Measurements from ENCODE around the gene VSIG10L2. TPM values are rescaled to one million over a fixed set of nuclear protein-coding genes. Genes with fewer than 3 reads are reported as not detected.

Gene VSIG10L2
- total RNA-seq, 1 experiment from 2014 or later: not detected

DNA sequence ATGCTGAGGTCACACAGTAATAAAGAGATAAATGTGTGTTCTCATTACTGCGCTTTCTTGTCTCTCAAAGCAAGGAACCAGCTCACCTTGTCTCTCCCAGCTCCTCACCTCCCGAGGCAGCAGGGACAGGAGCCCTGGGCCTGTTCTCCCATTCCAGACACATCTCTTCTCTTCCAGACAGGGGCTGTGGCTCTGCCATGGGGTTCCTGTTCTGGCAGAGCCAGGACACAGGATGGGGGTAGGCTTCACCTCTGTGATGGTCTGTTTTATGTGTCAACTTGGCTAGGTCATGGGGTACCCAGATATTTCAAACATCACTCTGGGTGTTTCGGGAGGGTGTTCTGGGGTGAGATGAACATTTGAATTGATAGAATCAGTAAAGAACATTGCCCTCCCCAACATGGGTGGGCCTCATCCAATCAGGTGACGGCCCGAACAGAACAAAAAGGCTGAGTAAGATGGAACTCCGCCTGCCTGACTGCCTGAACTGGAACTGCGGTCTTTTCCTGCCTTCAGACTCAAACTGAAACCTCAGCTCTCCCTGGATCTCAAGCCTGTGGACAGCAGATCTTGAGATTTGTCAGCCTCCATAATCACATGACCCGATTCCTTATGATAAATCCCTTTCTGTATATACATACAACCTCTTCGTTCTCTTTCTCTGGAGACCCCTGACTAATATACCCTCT, 2.0 kb upstream of the VSIG10L2 start:
- Histone ChIP-seq H3K4me1 (ENCODE audit: insufficient read depth, low read length, poor library complexity, severe bottlenecking) (no peaks in the 10 kb centered on the region), H3K4me3 (ENCODE audit: low read depth, low read length, poor library complexity, severe bottlenecking) (no peak overlapping the region), H3K9me3 (ENCODE audit: low read depth, low read length, poor library complexity, severe bottlenecking) (no peaks in the 10 kb centered on the region), H3K27ac (ENCODE audit: low read depth, low read length, poor library complexity, severe bottlenecking) (no peak overlapping the region), H3K36me3 (ENCODE audit: insufficient read depth, low read length, poor library complexity, severe bottlenecking) (no peaks in the 10 kb centered on the region), H3K27me3 (replicated peaks; ENCODE audit: insufficient read depth, low read depth, low read length, poor library complexity) (no peaks in the 10 kb centered on the region)
- intact Hi-C loops (cut with micrococcal nuclease; ENCODE audit: unreplicated experiment): loop anchor here (5.0 kb wide), 1 partner anchor 248 kb away; no protein-coding TSS in a partner anchor
- no peak for DNase-seq (ENCODE audit: low spot score)
- POLR2A ChIA-PET (ENCODE audit: low non-redundant PET): no interaction called here
- CTCF ChIA-PET: no interaction called here
- BruUV-seq (replicated peaks): no TSS peak
- TF ChIP-seq EZH2 (IDR thresholded peaks at IDR 0.05; ENCODE audit: borderline replicate concordance, low read depth, low read length, poor library complexity, severe bottlenecking) (no peak), CTCF (conservative IDR thresholded peaks at IDR 0.05; ENCODE audit: low read depth, low read length) (no peak)

DNA sequence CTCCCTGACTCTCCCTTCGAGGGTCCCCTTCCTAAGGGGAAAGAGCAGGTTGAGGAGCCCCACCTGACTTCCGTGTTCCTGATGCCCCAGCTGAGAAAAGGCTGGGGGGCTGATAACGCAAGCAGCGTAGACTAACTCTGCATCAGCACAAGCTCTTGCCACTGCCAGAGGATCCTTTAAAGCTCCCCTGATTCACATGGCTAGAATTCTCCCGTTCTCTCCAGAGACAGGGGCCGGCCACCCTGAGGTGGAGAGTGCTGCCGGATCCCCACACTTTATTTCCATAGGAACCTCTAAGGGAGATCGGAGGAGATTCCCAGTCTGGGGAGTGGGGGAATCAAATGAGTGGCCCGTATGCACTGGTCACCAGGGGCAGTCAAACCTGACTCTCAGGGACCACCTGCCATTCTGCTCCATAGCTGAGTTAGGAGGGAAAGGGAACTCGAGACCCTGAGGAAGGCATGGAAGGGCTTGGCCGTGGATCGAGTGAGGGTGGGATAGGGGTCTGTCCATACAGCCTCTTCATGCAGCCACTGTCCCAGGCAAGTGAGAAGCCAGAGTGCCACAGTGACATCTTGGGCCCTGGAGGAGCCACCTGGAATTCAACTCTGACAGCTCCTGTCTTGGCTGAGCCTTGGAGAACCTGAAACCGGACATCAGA, 1.4 kb upstream of the VSIG10L2 start:
- POLR2A ChIA-PET (ENCODE audit: low non-redundant PET): no interaction called here
- no peak for DNase-seq (ENCODE audit: low spot score)
- Histone ChIP-seq H3K27me3 (replicated peaks; ENCODE audit: insufficient read depth, low read depth, low read length, poor library complexity) (no peaks in the 10 kb centered on the region), H3K9me3 (ENCODE audit: low read depth, low read length, poor library complexity, severe bottlenecking) (no peaks in the 10 kb centered on the region), H3K4me3 (ENCODE audit: low read depth, low read length, poor library complexity, severe bottlenecking) (no peak overlapping the region), H3K36me3 (ENCODE audit: insufficient read depth, low read length, poor library complexity, severe bottlenecking) (no peaks in the 10 kb centered on the region), H3K4me1 (ENCODE audit: insufficient read depth, low read length, poor library complexity, severe bottlenecking) (no peaks in the 10 kb centered on the region), H3K27ac (ENCODE audit: low read depth, low read length, poor library complexity, severe bottlenecking) (no peak overlapping the region)
- no TSS peak for BruUV-seq (replicated peaks)
- intact Hi-C loops (cut with micrococcal nuclease; ENCODE audit: unreplicated experiment): loop anchor here (5.0 kb wide), 1 partner anchor 248 kb away; no protein-coding TSS in a partner anchor
- TF ChIP-seq CTCF (conservative IDR thresholded peaks at IDR 0.05; ENCODE audit: low read depth, low read length) (no peak), EZH2 (IDR thresholded peaks at IDR 0.05; ENCODE audit: borderline replicate concordance, low read depth, low read length, poor library complexity, severe bottlenecking) (no peak)
- CTCF ChIA-PET: no interaction called here

DNA sequence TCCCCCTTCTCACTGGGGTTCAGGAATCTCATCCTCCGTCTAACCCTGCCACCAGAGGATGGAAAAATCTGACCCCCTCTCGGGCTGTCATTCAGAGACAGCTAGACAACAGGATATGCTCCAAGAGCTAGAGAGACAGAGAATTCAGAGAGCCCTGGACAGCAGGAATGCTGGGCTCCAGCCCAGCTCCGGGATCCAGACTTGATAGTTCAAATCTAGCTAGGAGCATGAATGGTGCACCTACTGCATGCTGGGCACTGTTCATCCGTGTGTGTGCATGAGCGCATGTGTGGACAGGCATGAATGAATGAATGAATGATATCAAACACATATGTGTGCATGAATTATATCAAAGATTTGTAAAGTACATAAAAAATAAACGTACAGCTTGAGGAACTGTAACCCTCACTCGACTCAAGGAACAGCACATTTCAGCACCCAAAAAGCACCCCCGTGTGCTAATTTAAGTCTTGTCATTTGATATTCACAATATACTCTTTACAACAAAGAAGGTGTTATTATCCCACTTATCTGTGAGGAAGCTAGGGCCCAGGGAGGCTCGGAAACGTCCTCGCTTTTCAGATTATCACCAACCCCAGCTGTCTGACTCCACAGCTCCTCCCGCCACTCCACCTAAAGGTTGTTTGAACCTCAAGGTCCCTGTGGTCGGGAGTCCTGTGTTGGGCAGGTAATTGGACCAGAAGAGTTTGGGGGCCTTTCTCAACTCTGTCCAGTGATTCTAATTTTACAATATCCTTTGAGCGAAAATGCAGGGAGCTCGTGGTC, 640 bp upstream of the VSIG10L2 start:
- Histone ChIP-seq H3K9me3 (ENCODE audit: low read depth, low read length, poor library complexity, severe bottlenecking) (no peaks in the 10 kb centered on the region), H3K27ac (ENCODE audit: low read depth, low read length, poor library complexity, severe bottlenecking) (no peak overlapping the region), H3K27me3 (replicated peaks; ENCODE audit: insufficient read depth, low read depth, low read length, poor library complexity) (no peaks in the 10 kb centered on the region), H3K4me3 (ENCODE audit: low read depth, low read length, poor library complexity, severe bottlenecking) (no peak overlapping the region), H3K36me3 (ENCODE audit: insufficient read depth, low read length, poor library complexity, severe bottlenecking) (no peaks in the 10 kb centered on the region), H3K4me1 (ENCODE audit: insufficient read depth, low read length, poor library complexity, severe bottlenecking) (no peaks in the 10 kb centered on the region)
- POLR2A ChIA-PET (ENCODE audit: low non-redundant PET): no interaction called here
- BruUV-seq (replicated peaks): no TSS peak
- intact Hi-C loops (cut with micrococcal nuclease; ENCODE audit: unreplicated experiment): no loop called here
- no peak for DNase-seq (ENCODE audit: low spot score)
- CTCF ChIA-PET: interaction anchor here (1.2 kb wide), 1 partner anchor 116 kb away, joined by 4 read pairs; no protein-coding TSS in a partner anchor
- no peak for TF ChIP-seq CTCF (conservative IDR thresholded peaks at IDR 0.05; ENCODE audit: low read depth, low read length)
- TF ChIP-seq EZH2 (IDR thresholded peaks at IDR 0.05; ENCODE audit: borderline replicate concordance, low read depth, low read length, poor library complexity, severe bottlenecking): no peak
